GM23338 (cell line): ENCODE results near the gene NDST3. TPM values are rescaled to one million over a fixed set of nuclear protein-coding genes. Genes with fewer than 3 reads are reported as not detected.

Experiments
- EZH2 ChIP-seq: fragments of 200-600 bp; sonication (generic); IDR thresholded peaks from one replicate; pipeline ENCODE4 v1.8.0; 2017; ENCODE audit warnings: antibody characterized with exemption, mild to moderate bottlenecking, low read depth; ENCODE audit not compliant: unreplicated experiment
- JUNB ChIP-seq: IDR thresholded peaks from one replicate; pipeline ENCODE4 v1.6.1; 2016; ENCODE audit warnings: antibody characterized with exemption; ENCODE audit not compliant: unreplicated experiment
- NANOG ChIP-seq: IDR thresholded peaks from 2 replicates; pipeline ENCODE4 v1.6.1; 2016; ENCODE audit warnings: antibody characterized with exemption, borderline replicate concordance
- POLR2AphosphoS5 ChIP-seq: IDR thresholded peaks from 2 replicates; pipeline ENCODE4 v1.6.1; 2016; ENCODE audit warnings: antibody characterized with exemption, low read depth
- polyA plus RNA-seq: library from polyadenylated mRNA; unstranded; fragments of >200 nt; fragmentation: Nextera tagmentation; extraction: Ambion mirVana; gene quantifications from 2 replicates; pipeline ENCODE4 v1.2.1, GENCODE V29; 2016
- total RNA-seq: library from RNA; depleted of rRNA; stranded (reverse); fragments of >200 nt; shearing (Covaris generic); gene quantifications from 2 replicates; pipeline ENCODE4 v1.2.3, GENCODE V29; 2014
- TF ChIP-seq, protein P1 (sequence below): fragments of 250-450 bp; sonication (Bioruptor Pico); IDR thresholded peaks from 2 replicates; pipeline ENCODE4 v1.5.0; 2020; ENCODE audit warnings: mild to moderate bottlenecking, moderate library complexity
- TF ChIP-seq, protein P2 (sequence below): IDR thresholded peaks from one replicate; pipeline ENCODE4 v1.6.1; 2018; ENCODE audit warnings: antibody characterized with exemption; ENCODE audit not compliant: unreplicated experiment

Gene NDST3
- total and polyA plus RNA-seq, 2 experiments from 2014 or later = 0.19 to 0.56 TPM

DNA sequence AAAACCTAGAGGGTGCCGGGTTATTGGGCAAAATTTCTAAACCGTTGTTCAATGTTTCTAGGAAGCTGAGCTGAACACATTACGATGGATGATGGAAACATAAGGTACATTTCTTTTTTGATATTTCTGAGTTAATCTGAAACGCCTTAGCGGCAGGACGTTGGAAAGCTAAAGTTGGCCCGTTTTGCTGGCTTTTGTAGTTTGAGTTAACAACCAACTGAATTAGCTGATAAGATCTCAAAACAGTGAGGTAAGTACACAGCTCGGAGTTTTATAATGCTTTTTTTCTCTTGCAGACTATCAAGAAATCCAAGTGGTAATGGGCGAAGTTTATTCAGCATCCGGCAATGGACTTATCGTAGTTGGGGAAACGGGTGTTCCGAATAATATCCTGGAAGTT lies 245.0 kb downstream of the NDST3 start (continued):
- TF ChIP-seq, protein P1, sequence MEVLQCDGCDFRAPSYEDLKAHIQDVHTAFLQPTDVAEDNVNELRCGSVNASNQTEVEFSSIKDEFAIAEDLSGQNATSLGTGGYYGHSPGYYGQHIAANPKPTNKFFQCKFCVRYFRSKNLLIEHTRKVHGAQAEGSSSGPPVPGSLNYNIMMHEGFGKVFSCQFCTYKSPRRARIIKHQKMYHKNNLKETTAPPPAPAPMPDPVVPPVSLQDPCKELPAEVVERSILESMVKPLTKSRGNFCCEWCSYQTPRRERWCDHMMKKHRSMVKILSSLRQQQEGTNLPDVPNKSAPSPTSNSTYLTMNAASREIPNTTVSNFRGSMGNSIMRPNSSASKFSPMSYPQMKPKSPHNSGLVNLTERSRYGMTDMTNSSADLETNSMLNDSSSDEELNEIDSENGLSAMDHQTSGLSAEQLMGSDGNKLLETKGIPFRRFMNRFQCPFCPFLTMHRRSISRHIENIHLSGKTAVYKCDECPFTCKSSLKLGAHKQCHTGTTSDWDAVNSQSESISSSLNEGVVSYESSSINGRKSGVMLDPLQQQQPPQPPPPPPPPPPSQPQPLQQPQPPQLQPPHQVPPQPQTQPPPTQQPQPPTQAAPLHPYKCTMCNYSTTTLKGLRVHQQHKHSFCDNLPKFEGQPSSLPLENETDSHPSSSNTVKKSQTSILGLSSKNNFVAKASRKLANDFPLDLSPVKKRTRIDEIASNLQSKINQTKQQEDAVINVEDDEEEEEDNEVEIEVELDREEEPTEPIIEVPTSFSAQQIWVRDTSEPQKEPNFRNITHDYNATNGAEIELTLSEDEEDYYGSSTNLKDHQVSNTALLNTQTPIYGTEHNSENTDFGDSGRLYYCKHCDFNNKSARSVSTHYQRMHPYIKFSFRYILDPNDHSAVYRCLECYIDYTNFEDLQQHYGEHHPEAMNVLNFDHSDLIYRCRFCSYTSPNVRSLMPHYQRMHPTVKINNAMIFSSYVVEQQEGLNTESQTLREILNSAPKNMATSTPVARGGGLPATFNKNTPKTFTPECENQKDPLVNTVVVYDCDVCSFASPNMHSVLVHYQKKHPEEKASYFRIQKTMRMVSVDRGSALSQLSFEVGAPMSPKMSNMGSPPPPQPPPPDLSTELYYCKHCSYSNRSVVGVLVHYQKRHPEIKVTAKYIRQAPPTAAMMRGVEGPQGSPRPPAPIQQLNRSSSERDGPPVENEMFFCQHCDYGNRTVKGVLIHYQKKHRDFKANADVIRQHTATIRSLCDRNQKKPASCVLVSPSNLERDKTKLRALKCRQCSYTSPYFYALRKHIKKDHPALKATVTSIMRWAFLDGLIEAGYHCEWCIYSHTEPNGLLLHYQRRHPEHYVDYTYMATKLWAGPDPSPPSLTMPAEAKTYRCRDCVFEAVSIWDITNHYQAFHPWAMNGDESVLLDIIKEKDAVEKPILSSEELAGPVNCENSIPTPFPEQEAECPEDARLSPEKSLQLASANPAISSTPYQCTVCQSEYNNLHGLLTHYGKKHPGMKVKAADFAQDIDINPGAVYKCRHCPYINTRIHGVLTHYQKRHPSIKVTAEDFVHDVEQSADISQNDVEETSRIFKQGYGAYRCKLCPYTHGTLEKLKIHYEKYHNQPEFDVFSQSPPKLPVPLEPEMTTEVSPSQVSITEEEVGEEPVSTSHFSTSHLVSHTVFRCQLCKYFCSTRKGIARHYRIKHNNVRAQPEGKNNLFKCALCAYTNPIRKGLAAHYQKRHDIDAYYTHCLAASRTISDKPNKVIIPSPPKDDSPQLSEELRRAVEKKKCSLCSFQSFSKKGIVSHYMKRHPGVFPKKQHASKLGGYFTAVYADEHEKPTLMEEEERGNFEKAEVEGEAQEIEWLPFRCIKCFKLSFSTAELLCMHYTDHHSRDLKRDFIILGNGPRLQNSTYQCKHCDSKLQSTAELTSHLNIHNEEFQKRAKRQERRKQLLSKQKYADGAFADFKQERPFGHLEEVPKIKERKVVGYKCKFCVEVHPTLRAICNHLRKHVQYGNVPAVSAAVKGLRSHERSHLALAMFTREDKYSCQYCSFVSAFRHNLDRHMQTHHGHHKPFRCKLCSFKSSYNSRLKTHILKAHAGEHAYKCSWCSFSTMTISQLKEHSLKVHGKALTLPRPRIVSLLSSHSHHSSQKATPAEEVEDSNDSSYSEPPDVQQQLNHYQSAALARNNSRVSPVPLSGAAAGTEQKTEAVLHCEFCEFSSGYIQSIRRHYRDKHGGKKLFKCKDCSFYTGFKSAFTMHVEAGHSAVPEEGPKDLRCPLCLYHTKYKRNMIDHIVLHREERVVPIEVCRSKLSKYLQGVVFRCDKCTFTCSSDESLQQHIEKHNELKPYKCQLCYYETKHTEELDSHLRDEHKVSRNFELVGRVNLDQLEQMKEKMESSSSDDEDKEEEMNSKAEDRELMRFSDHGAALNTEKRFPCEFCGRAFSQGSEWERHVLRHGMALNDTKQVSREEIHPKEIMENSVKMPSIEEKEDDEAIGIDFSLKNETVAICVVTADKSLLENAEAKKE (CRISPR knock-in tag) = no peak
- no peak for TF ChIP-seq POLR2AphosphoS5
- TF ChIP-seq, protein P2, sequence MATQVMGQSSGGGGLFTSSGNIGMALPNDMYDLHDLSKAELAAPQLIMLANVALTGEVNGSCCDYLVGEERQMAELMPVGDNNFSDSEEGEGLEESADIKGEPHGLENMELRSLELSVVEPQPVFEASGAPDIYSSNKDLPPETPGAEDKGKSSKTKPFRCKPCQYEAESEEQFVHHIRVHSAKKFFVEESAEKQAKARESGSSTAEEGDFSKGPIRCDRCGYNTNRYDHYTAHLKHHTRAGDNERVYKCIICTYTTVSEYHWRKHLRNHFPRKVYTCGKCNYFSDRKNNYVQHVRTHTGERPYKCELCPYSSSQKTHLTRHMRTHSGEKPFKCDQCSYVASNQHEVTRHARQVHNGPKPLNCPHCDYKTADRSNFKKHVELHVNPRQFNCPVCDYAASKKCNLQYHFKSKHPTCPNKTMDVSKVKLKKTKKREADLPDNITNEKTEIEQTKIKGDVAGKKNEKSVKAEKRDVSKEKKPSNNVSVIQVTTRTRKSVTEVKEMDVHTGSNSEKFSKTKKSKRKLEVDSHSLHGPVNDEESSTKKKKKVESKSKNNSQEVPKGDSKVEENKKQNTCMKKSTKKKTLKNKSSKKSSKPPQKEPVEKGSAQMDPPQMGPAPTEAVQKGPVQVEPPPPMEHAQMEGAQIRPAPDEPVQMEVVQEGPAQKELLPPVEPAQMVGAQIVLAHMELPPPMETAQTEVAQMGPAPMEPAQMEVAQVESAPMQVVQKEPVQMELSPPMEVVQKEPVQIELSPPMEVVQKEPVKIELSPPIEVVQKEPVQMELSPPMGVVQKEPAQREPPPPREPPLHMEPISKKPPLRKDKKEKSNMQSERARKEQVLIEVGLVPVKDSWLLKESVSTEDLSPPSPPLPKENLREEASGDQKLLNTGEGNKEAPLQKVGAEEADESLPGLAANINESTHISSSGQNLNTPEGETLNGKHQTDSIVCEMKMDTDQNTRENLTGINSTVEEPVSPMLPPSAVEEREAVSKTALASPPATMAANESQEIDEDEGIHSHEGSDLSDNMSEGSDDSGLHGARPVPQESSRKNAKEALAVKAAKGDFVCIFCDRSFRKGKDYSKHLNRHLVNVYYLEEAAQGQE = no peak
- no peak for TF ChIP-seq NANOG
- TF ChIP-seq EZH2 = no peak
- no peak for TF ChIP-seq JUNB
